Suppressor macrophage (primary cell): ENCODE measurements around the gene HOXD11.
A peak's percentile ranks its signal among the peaks of the same experiment; 100 is the strongest.

ENCODE experiments used
- DNase-seq, 4 experiments: peaks; one replicate each; pipeline ENCODE4 v3.0.0-alpha.2; 2020 to 2022

Gene HOXD11

DNA sequence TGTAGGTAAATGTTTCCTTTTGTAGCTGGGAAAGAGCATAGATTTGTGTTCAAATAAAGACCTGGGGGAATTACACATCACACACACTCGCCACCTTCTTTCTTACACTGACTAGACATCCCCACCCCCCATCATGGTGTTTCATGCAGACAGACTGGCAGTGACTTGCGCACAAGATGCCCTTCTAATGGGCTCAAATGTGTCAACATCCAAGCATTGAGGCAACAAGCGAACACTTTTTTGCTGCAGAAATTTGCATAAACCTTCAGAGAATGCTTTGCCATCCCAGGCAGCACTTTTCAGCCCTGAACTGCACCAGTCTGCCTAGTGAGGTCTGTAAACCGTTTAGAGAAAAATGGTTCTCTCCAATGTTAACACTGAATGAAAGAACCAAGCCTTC, 27.0 kb downstream of the HOXD11 start:
- no peak for DNase-seq

DNA sequence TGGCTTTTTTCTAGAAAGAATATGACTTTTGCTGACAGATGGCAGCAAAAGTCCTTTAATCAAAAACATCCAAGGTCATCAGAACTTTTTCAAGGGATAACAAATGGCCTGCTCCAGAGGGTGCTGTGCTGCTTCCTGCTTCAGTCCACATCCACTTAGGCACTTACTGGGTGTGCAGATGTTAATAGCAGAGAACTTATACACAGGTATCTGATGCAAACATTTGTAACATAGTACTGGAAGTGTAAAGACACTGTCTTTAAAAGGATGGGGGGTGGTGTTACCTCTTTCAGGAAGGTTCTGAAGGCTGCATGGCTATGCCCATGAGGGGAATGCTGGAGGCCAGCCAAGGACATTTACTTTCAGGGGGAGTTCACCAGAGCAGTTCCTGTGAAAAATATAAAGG, 28.0 kb downstream of the HOXD11 start:
- DNase-seq, result no peak

- DNase-seq, result peak in 1 of 4 experiments; percentile 18
Measured at GRCh38 chr2:176136374-176137251, 29.5 kb downstream of the HOXD11 start.

DNA sequence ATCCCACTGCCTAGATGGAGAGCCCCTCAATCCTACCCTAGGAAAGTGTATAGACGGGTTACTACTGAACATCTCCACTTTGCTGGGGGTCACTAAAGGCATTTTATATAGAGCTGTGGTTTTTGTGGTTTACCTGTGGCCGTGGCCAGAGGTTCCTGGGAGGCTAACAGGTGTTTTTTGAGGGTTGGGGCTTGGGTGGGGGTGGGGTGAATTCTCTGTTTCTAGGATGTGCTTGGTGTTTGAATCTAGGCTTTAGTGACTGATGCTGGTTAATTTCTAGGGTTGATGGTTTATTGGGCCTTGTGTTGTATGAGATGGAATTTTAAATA, 30.1 kb downstream of the HOXD11 start:
- no peak for DNase-seq

GRCh38 chr2:176137906-176138305, 30.8 kb downstream of the HOXD11 start:
- no peak for DNase-seq

- DNase-seq, result no peak
Measured at GRCh38 chr2:176138526-176138922, 31.4 kb downstream of the HOXD11 start.

DNA sequence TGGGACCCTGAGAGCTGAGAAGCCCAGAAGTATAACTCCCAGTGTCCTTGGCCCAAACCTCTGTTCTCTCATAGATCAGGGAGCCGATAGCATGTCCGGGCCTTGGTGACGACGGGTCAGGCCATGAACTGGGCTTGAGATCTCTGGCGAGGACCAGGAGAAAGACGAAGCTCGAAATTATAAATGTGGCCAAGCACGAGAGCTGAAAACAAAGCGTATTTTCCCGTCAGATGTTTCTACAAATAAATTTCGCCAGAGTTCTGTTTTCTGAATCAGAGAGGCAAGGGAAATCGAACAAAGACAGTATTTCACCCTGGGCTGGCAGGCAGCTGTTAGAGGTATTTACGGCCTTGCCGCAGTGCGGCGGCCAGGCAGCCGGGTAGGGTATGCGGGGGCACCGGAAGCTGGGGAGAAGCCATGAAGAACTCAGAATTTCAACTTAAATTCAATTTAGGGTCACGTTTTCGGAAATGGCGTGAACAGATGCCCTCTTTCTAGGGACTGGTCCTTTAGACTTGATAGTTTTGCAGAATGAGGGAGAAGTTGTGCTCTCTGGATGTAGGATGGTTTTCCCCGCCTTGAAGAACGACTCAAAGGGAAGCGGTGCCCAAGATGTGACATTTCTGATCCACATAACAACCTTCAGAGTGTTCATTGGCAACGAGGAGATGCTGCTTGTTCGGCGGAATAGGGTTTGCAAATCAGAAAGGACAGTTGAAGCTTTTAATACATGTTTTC, 32.0 kb downstream of the HOXD11 start:
- no peak for DNase-seq

DNA sequence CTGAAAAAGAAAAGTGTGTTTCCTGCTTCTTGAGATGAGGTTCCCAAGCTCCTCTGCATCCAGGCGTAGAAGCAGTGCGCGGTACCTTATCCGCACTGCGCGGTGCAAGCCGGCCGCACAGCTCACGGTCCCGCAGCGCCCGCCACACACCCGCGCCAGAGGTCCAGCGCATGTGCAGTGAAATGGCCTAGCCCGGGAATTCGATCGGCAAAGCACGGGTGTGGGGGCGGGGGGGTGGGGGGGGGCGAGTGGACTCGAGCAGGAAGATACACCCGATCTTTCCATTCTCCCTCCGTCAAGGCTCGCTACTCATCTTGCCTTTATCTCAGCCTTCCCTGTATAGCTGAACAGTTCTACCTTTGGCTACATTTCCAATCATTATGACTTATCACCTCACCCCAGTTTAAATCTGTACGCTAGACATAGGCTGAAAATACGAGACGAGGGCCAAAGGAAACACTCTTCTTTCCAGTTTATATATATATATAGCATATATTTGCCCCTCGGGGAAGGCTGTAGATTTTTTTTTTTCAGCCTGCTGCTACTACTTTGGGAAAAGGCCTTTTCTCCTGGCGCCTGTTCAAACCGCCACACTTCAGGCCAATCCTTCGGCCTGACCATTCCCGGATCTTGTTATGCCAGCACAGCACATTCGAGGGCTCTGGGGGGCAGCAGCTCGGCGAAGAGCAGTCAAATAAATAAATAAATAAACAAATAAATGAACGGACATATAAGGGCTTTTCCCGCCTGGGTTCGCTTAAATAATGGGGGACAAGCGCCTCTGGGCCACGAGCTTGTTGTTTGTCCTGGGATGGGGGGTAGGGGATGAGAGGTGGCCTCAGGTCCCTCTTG, 32.8 kb downstream of the HOXD11 start:
- no peak for DNase-seq

DNA sequence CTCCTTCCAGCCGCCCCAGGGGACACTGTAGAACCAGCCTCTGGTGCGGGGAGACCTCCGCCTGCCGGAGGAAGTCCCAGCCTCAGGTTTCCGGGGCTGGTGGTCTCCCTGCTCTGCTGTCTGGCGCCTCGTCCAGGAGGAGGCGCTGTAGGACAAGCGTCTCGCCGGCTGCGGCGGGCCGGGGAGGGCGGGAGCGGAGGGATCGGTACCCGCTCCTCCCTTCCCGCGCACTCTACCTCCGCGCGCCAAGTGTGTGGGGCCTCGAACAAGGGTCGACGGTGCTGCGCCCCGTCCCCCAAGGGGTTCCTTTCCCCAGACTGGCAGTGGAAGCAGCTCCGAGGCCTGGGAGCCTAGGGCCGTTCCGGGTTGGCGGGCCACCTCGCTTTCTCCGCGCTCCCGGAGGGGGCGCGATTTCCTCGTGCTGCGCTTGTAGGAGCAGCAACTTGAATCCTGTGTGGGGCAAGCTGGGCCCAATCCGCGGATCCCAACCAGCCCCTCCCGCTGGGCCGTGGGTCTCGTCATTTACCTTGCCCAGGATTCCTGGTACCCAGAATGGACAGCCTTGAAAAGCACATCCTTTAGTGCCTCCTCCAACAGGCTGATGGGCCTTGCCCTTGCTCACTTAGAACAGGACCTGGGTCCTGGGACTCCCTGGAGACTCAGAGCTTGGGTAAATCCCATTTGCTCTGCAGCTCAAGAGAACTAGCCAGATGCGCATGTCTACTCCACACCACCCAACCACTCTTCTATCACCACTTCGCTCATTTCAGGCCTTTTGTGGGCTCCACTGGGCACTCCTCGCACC, 33.6 kb downstream of the HOXD11 start:
- peak; percentile 61 to 77 (median 66) for DNase-seq

- no peak for DNase-seq
Measured at GRCh38 chr2:176142281-176142680, 35.2 kb downstream of the HOXD11 start.

GRCh38 chr2:176145085-176145969, 38.2 kb downstream of the HOXD11 start:
- DNase-seq, result no peak

DNA sequence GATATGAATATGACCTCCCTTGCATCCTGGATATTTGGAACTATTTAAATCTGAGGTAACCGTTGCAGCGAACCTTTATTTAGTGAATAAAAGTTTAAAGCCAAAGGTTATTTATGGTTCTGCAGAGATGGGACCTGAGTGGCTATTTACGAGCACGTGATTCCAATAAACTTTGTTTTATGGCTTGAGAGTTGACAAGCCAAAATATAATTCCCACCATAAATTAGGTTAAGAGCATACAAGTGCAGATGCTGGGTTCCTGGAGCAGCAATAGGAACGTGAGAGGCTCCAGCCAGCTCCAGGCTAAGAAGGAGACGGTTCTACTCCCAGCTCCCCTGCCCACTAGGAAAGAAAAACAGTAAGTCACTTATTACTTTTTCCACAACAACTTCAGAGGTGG, 39.0 kb downstream of the HOXD11 start:
- DNase-seq, result no peak

GRCh38 chr2:176146645-176147044, 39.6 kb downstream of the HOXD11 start:
- no peak for DNase-seq

GRCh38 chr2:176147210-176147799, 40.2 kb downstream of the HOXD11 start:
- DNase-seq, result no peak

GRCh38 chr2:176147800-176148496, 40.9 kb downstream of the HOXD11 start:
- DNase-seq, result no peak

GRCh38 chr2:176148751-176149421, 41.8 kb downstream of the HOXD11 start:
- DNase-seq, result no peak

- no peak for DNase-seq
Measured at GRCh38 chr2:176149481-176149938, 42.4 kb downstream of the HOXD11 start.

- no peak for DNase-seq
Measured at GRCh38 chr2:176149939-176150583, 43.0 kb downstream of the HOXD11 start.
